Endodermal cell (in vitro differentiated cells): Measurements from ENCODE around the gene STAM. TPM values are rescaled to one million over a fixed set of nuclear protein-coding genes. Genes with fewer than 3 reads are reported as not detected.
"Not testable (repeated sequence)": the region's sequence is repeated elsewhere in the genome, so short reads cannot be mapped to it uniquely, and the experiment has no call there.

Source experiments
- DNase-seq: peaks from one replicate; pipeline ENCODE4 v3.0.0-alpha.2; 2017
- H3K27ac ChIP-seq: 2 replicates; pipeline ENCODE4 v1.5.1; 2013; ENCODE audit warnings: mild to moderate bottlenecking, low read depth, low read length, moderate library complexity
- H3K27me3 ChIP-seq: 2 replicates; pipeline ENCODE4 v1.6.1; 2013; ENCODE audit warnings: mild to moderate bottlenecking, low read length, moderate library complexity; ENCODE audit not compliant: insufficient read depth, control insufficient read depth, poor library complexity, severe bottlenecking
- H3K36me3 ChIP-seq: 2 replicates; pipeline ENCODE4 v1.7.0; 2013; ENCODE audit warnings: mild to moderate bottlenecking, low read length, moderate library complexity; ENCODE audit not compliant: control insufficient read depth, insufficient read depth
- H3K4me1 ChIP-seq: one replicate; pipeline ENCODE4 v1.7.0; 2013; ENCODE audit warnings: low read length; ENCODE audit not compliant: control insufficient read depth, insufficient read depth
- H3K4me3 ChIP-seq: 2 replicates; pipeline ENCODE4 v1.5.1; 2013; ENCODE audit warnings: mild to moderate bottlenecking, low read length, moderate library complexity
- H3K9ac ChIP-seq: 2 replicates; pipeline ENCODE4 v1.6.1; 2013; ENCODE audit warnings: mild to moderate bottlenecking, low read length, moderate library complexity; ENCODE audit not compliant: poor library complexity, severe bottlenecking; ENCODE audit errors: extremely low read depth
- H3K9me3 ChIP-seq: 2 replicates; pipeline ENCODE4 v1.6.1; 2013; ENCODE audit warnings: mild to moderate bottlenecking, low read length, moderate library complexity; ENCODE audit not compliant: control insufficient read depth
- H3K27ac Mint-ChIP-seq: 2 replicates; pipeline ENCODE4 v1.8.0; 2020; ENCODE audit warnings: mixed read lengths
- H3K27me3 Mint-ChIP-seq: 2 replicates; pipeline ENCODE4 v1.8.0; 2021; ENCODE audit warnings: mild to moderate bottlenecking, mixed read lengths; ENCODE audit not compliant: insufficient read depth
- H3K36me3 Mint-ChIP-seq: 2 replicates; pipeline ENCODE4 v1.8.0; 2020; ENCODE audit warnings: low read depth, mixed read lengths
- H3K4me1 Mint-ChIP-seq: 2 replicates; pipeline ENCODE4 v1.8.0; 2020; ENCODE audit warnings: mixed read lengths
- H3K4me3 Mint-ChIP-seq: 2 replicates; pipeline ENCODE4 v1.8.0; 2020; ENCODE audit warnings: mild to moderate bottlenecking, moderate library complexity, mixed read lengths
- H3K9me3 Mint-ChIP-seq: 2 replicates; pipeline ENCODE4 v1.8.0; 2020; ENCODE audit warnings: mild to moderate bottlenecking, mixed read lengths
- WGBS, 2 experiments: methylation state at CpG; one replicate each; pipeline versions ENCODE4 v1.1.5 to v1.1.7; 2013; ENCODE audit warnings: missing lambda C conversion rate in 2 of 2, mixed read lengths in 1 of 2; ENCODE audit not compliant: insufficient coverage in 1 of 2, insufficient read length in 1 of 2; 5-methylcytosine and 5-hydroxymethylcytosine counted together
- total RNA-seq, 2 donors: library from RNA; stranded (reverse); fragmentation: NEBNext Ultra II Directional in 1 of 2; extraction: Animal tissue kit (Norgen Biotek cat#: 25700) in 1 of 2; gene quantifications; 2 replicates in 1 of 2; 3 replicates in 1 of 2; pipeline ENCODE4 v1.2.1, GENCODE V29; 2021
- TF ChIP-seq, protein P1 (sequence below): fragments of 200-600 bp; sonication (generic); conservative IDR thresholded peaks from 2 replicates; pipeline ENCODE4 v1.5.0; 2021; ENCODE audit warnings: antibody characterized with exemption, mild to moderate bottlenecking

STAM gene
- total RNA-seq, 2 donors from 2014 or later: 26.7 to 30.0 TPM

DNA sequence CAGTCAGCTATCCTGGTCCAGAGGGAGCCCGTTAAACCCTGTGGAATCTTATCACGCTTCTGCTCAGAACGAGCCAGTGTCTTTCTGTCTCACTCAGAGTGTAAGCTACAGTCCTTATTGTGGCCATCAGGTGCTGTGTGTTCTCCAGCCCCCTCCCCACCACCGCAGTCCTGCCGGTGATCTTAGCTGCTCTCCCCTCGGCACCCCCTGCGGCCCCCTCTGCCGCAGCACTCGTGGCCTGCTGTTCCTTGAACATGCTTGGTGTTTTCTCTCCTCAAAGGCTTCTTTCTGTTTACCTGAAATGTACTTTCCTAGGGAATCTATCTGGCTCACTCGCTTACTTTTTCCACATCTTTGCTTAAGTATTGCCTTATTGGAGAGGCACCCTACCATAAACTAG is 69.8 kb downstream of the STAM start:
- H3K36me3 ChIP-seq: peaks cover 80% of the 10 kb centered on the region
- H3K9ac ChIP-seq: no peak overlapping the region
- no peak for DNase-seq
- H3K4me1 ChIP-seq: no peaks in the 10 kb centered on the region
- TF ChIP-seq, protein P1, sequence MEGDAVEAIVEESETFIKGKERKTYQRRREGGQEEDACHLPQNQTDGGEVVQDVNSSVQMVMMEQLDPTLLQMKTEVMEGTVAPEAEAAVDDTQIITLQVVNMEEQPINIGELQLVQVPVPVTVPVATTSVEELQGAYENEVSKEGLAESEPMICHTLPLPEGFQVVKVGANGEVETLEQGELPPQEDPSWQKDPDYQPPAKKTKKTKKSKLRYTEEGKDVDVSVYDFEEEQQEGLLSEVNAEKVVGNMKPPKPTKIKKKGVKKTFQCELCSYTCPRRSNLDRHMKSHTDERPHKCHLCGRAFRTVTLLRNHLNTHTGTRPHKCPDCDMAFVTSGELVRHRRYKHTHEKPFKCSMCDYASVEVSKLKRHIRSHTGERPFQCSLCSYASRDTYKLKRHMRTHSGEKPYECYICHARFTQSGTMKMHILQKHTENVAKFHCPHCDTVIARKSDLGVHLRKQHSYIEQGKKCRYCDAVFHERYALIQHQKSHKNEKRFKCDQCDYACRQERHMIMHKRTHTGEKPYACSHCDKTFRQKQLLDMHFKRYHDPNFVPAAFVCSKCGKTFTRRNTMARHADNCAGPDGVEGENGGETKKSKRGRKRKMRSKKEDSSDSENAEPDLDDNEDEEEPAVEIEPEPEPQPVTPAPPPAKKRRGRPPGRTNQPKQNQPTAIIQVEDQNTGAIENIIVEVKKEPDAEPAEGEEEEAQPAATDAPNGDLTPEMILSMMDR: no peak
- no peak overlapping the region for H3K4me3 ChIP-seq
- no peaks in the 10 kb centered on the region for H3K27me3 ChIP-seq
- Mint-ChIP-seq H3K27ac (no peak overlapping the region), H3K4me3 (no peak overlapping the region), H3K36me3 (peaks cover 70% of the 10 kb centered on the region), H3K9me3 (peaks cover 2% of the 10 kb centered on the region), H3K27me3 (no peaks in the 10 kb centered on the region), H3K4me1 (no peaks in the 10 kb centered on the region)
- WGBS, 2 experiments: 90 to 95% methylated on average over 9 to 10 of the region's 10 CpGs
- H3K27ac ChIP-seq: no peak overlapping the region
- peaks cover 6% of the 10 kb centered on the region for H3K9me3 ChIP-seq

GRCh38 chr10:17716161-17716560 is 72.2 kb downstream of the STAM start:
- Mint-ChIP-seq H3K4me3 (no peak overlapping the region), H3K27me3 (no peaks in the 10 kb centered on the region), H3K27ac (no peak overlapping the region), H3K4me1 (no peaks in the 10 kb centered on the region), H3K9me3 (peaks cover 10% of the 10 kb centered on the region), H3K36me3 (peaks cover 67% of the 10 kb centered on the region)
- no peak overlapping the region for H3K27ac ChIP-seq
- peaks cover 59% of the 10 kb centered on the region for H3K36me3 ChIP-seq
- H3K27me3 ChIP-seq: no peaks in the 10 kb centered on the region
- peaks cover 6% of the 10 kb centered on the region for H3K9me3 ChIP-seq
- TF ChIP-seq, protein P1: no peak
- DNase-seq: no peak
- WGBS, 2 experiments: 100% methylated on average over 1 to 2 of the region's 4 CpGs
- no peaks in the 10 kb centered on the region for H3K4me1 ChIP-seq
- no peak overlapping the region for H3K9ac ChIP-seq
- H3K4me3 ChIP-seq: no peak overlapping the region

- H3K4me3 Mint-ChIP-seq, H3K4me1 ChIP-seq, H3K4me1 Mint-ChIP-seq, H3K4me3 ChIP-seq, H3K27me3 Mint-ChIP-seq, H3K27ac Mint-ChIP-seq, H3K9ac ChIP-seq, DNase-seq, H3K27ac ChIP-seq, H3K9me3 ChIP-seq, H3K36me3 ChIP-seq, H3K27me3 ChIP-seq: not testable (repeated sequence)
- peaks cover 28% of the 10 kb centered on the region for H3K9me3 Mint-ChIP-seq
- 93% methylated on average over 9 to 24 of the region's 25 CpGs for WGBS, 2 experiments
- peaks cover 41% of the 10 kb centered on the region for H3K36me3 Mint-ChIP-seq
Observed at GRCh38 chr10:17722317-17723014, 78.5 kb downstream of the STAM start.

GRCh38 chr10:17725703-17726102 is 81.8 kb downstream of the STAM start:
- 93 to 98% methylated on average over 7 of the region's 7 CpGs for WGBS, 2 experiments
- no peaks in the 10 kb centered on the region for H3K27me3 Mint-ChIP-seq
- peaks cover 6% of the 10 kb centered on the region for H3K9me3 ChIP-seq
- H3K27ac ChIP-seq: no peak overlapping the region
- H3K36me3 ChIP-seq: no peaks in the 10 kb centered on the region
- H3K4me3 Mint-ChIP-seq: no peak overlapping the region
- no peak overlapping the region for H3K4me3 ChIP-seq
- no peak overlapping the region for H3K27ac Mint-ChIP-seq
- peaks cover 23% of the 10 kb centered on the region for H3K4me1 Mint-ChIP-seq
- peaks cover 22% of the 10 kb centered on the region for H3K9me3 Mint-ChIP-seq
- peaks cover 24% of the 10 kb centered on the region for H3K36me3 Mint-ChIP-seq
- DNase-seq: no peak
- peaks cover 2% of the 10 kb centered on the region for H3K4me1 ChIP-seq
- H3K27me3 ChIP-seq: no peaks in the 10 kb centered on the region
- no peak overlapping the region for H3K9ac ChIP-seq
- TF ChIP-seq, protein P1: no peak
